NCI-H1436 (cell line): Measurements from ENCODE around the gene BACH2.

ENCODE experiments used
- DNase-seq: peaks from one replicate; lab custom pipeline; 2025; lab: John Stamatoyannopoulos, UW

The BACH2 gene

DNA sequence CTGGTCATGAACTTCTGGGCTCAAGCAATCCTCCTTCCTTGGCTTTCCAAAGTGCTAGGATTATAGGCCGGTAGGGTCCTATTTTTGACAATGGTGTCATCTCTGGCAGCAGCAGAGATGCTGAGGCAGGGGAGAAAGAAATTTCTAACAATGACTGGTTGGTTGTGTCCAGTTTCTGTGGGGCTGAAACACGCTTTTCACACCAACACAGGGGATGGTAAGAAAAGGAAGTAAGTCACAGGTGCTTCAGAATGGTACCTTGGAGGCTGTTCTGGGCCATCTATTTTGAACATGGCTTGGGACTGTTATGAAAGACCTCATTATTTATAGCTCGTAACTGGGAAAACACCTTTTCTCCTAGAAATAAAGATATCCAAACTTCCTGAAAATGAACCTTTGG lies 329.7 kb downstream of the BACH2 start:
- no peak for DNase-seq

GRCh38 chr6:89966228-89966544 lies 330.5 kb downstream of the BACH2 start:
- DNase-seq: no peak

GRCh38 chr6:89965441-89966227 lies 331.0 kb downstream of the BACH2 start:
- no peak for DNase-seq

DNA sequence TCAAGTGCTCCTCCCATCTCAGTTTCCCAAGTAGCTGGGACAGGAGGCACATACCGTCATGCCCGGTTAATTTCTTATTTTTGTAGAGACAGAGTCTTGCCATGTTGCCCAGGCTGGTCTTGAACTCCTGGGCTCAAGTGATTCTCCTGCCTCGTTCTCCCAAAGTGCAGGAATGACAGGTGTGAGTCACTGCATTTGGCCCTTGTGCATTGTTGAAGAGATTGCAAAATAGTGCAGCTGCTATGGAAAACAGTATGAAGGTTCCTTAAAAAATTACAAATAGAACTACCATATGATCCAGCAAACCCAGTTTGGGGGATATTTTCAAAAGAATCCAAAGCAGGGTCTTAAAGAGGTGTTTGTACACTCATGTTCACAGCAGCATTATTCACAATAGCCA lies 333.3 kb downstream of the BACH2 start:
- DNase-seq: no peak

DNA sequence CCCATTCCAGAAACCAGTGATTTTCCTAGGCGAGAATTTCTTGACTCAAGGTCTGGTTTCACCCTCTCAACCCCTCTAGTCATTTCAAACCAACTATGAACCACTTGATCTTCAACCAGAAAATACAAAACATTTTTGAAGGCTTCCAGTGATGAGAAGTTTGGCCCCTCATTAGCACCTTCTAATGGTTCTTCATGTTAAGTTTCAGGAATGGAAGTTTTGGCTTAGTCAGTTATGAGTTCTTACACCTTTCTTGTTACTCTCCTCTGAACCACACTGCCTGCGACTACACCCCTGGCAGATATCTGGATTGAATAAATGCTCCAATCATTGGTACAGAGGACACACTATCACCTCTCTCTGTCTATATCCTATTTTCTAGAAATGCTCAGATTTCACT lies 335.2 kb downstream of the BACH2 start:
- no peak for DNase-seq

GRCh38 chr6:89959883-89960282 lies 336.8 kb downstream of the BACH2 start:
- DNase-seq: no peak

GRCh38 chr6:89956182-89956581 lies 340.5 kb downstream of the BACH2 start:
- DNase-seq: no peak

- no peak for DNase-seq
These were observed 341.3 kb downstream of the BACH2 start for GRCh38 chr6:89955364-89955763.

DNA sequence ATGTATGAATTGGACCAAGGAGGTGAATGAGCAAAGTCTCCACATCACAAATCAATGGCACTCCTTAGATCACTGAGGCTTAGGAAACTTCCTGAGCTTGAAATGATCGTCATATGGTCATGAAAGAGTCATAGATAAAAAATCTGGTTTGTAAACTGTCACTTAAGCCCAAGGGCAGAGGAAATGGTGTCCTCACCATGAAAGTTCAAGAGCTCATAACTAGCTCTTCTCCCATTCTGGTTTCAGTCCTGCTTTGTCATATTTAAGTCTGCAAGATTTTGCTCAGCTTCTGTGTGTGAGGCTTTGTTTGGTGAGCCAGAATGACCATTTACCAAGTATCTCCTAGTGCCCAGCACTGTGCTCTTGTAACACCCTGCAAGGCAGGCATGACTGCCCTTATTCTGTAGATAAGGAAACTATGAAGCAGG lies 341.9 kb downstream of the BACH2 start:
- DNase-seq: no peak

- DNase-seq: no peak
These were observed 344.0 kb downstream of the BACH2 start for GRCh38 chr6:89952686-89953085.

DNA sequence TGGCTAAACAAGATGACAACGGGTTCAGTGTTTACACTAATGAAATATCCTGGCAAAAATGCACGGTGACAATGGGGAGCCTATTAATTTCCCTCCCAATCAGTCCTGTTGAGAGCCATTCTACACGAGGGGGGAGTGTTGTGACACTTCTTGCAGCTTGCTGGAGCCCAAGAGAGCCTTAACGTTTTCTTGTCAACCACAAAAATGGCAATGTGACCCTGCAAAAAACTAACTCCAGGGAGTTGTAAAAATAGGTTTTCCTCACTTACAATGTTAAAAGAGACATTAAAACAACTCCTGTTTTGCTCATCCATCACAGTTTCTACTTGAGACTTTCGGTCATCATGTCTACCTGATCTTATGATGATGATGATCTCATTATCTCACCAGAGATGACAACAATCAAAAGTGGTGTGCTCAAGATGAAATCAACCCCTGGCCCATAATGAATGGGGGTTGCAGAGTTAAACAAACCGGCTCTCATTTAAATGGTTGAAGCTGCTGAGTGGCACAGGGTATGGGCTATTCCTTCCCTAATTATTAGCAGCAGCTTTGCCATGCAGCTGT lies 344.5 kb downstream of the BACH2 start:
- DNase-seq: no peak

- DNase-seq: no peak
These were observed 345.0 kb downstream of the BACH2 start for GRCh38 chr6:89951574-89952104.

DNA sequence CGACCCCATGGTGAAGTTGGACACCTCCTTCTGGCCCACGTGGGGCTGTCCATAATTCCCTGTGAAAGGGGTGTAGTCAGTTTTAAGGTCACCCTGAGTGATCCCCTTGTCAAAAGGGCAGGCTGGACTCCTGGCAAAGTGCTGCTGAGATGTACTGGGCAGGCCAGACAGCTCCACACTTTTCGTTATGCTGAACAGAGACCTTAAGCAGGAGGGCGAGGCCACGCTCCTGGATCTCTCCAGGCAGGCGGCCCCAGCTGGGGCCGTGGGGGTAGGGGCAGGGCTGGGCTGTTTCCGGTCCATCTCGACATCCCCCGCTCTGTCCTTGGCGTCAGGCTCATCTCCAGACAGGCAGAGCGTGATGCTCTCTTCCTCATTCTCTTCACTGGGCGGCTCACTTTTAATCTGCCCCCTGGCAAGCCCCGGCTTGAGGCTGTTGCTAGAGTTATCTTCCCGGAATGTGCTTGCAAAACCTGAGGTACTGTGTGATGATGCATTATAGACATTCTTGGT lies 345.7 kb downstream of the BACH2 start:
- no peak for DNase-seq

- no peak for DNase-seq
These were observed 346.2 kb downstream of the BACH2 start for GRCh38 chr6:89950446-89950845.

DNA sequence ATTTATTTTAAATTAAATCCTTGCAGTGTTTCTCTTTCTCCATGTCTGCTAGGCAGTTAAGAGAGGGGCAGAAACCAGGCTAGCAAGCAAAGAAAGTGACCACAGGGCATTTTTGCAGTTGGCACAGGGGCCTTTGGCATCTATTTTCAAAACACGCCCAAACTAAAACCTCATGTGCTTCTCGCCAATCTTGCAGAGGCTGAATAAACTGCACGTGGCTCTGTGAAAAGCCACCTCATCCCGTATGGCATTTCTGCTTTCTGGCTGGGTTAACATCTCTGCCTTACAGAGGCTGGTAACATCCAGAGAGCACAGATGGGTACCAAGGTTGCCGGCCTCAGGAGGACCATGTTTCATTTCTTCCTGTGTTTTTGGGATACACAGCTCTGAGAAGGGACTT lies 347.8 kb downstream of the BACH2 start:
- DNase-seq: no peak

- DNase-seq: no peak
These were observed 351.7 kb downstream of the BACH2 start for GRCh38 chr6:89944826-89945407.

GRCh38 chr6:89944181-89944755 lies 352.4 kb downstream of the BACH2 start:
- DNase-seq: no peak

- no peak for DNase-seq
These were observed 354.0 kb downstream of the BACH2 start for GRCh38 chr6:89942601-89943000.

GRCh38 chr6:89941763-89942497 lies 354.7 kb downstream of the BACH2 start:
- no peak for DNase-seq

GRCh38 chr6:89941031-89941762 lies 355.4 kb downstream of the BACH2 start:
- DNase-seq: no peak
